Gastrocnemius medialis (tissue), 4 donors: Measurements from ENCODE around the gene PLEKHN1. TPM values are rescaled to one million over a fixed set of nuclear protein-coding genes. Genes with fewer than 3 reads are reported as not detected.

Experiments used
- ATAC-seq, 2 donors: fragments of 150-250 bp; one replicate each; pipeline ENCODE4 v1.9.1; 2016
- DNase-seq, 2 donors: peaks; one replicate each; pipeline ENCODE4 v3.0.0-alpha.2; 2019
- H3K27ac ChIP-seq, 4 donors: fragments of 200-600 bp; sonication (generic); 1 replicate in 1 of 4; 2 replicates in 3 of 4; pipeline ENCODE4 v1.5.1; 2016 to 2018; ENCODE audit warnings: mild to moderate bottlenecking in 2 of 4, moderate library complexity in 1 of 4
- H3K27me3 ChIP-seq, 3 donors: fragments of 200-600 bp; sonication (generic) in 2 of 3; 1 replicate in 1 of 3; 2 replicates in 2 of 3; pipeline versions ENCODE4 v1.5.1 to v1.6.0; 2016 to 2019; ENCODE audit warnings: mild to moderate bottlenecking in 1 of 3, moderate library complexity in 1 of 3
- H3K36me3 ChIP-seq, 2 donors: fragments of 200-600 bp; sonication (generic) in 1 of 2; one replicate each; pipeline ENCODE4 v1.5.1; 2017 to 2018
- H3K4me1 ChIP-seq, 2 donors: fragments of 200-600 bp; sonication (generic) in 1 of 2; one replicate each; pipeline ENCODE4 v1.5.1; 2016 to 2017; ENCODE audit warnings: mild to moderate bottlenecking in 2 of 2
- H3K4me3 ChIP-seq, 4 donors: fragments of 200-600 bp; sonication (generic) in 3 of 4; 1 replicate in 1 of 4; 2 replicates in 3 of 4; pipeline ENCODE4 v1.5.1; 2016 to 2019; ENCODE audit warnings: mild to moderate bottlenecking in 2 of 4
- H3K9me3 ChIP-seq, 3 donors: fragments of 200-600 bp; sonication (generic) in 2 of 3; 1 replicate in 1 of 3; 2 replicates in 2 of 3; pipeline ENCODE4 v1.5.1; 2016 to 2019
- POLR2A ChIP-seq, 2 donors: fragments of 450-650 bp; IDR thresholded peaks; one replicate each; pipeline ENCODE4 v1.6.1; 2017; ENCODE audit warnings: antibody characterized with exemption in 2 of 2, mild to moderate bottlenecking in 2 of 2, moderate library complexity in 2 of 2
- in situ Hi-C, 4 donors: fragments of 200-750 bp; cut with MboI; loops; one replicate each; pipeline versions ENCODE4 v1.15.0 to v1.8.0; 2017; ENCODE audit warnings: low sequenced_read_pairs in 4 of 4
- intact Hi-C: fragments of 100-400 bp; cut with DNase I; formaldehyde crosslinking; loops from one replicate; pipeline ENCODE4 v1.15.1; 2023; ENCODE audit warnings: low total_unique reads
- total RNA-seq, 4 donors: library from RNA; depleted of rRNA; stranded (reverse); fragments of >200 nt; gene quantifications; one replicate each; pipeline versions ENCODE4 v1.1.0 to v1.2.3, GENCODE V29; 2016
- TF ChIP-seq, protein P1 (sequence below), 5 experiments: fragments of 450-650 bp in 3 of 5; fragments of 200-600 bp in 2 of 5; sonication (generic) in 2 of 5; IDR thresholded peaks in 4 of 5; conservative IDR thresholded peaks in 1 of 5; 1 replicate in 4 of 5; 2 replicates in 1 of 5; pipeline ENCODE4 v1.5.1; 2016 to 2019; ENCODE audit warnings: antibody characterized with exemption in 5 of 5, mild to moderate bottlenecking in 3 of 5, moderate library complexity in 3 of 5

Gene PLEKHN1
- total RNA-seq, 4 donors from 2014 or later, result 0.23 TPM; not detected in 3

DNA sequence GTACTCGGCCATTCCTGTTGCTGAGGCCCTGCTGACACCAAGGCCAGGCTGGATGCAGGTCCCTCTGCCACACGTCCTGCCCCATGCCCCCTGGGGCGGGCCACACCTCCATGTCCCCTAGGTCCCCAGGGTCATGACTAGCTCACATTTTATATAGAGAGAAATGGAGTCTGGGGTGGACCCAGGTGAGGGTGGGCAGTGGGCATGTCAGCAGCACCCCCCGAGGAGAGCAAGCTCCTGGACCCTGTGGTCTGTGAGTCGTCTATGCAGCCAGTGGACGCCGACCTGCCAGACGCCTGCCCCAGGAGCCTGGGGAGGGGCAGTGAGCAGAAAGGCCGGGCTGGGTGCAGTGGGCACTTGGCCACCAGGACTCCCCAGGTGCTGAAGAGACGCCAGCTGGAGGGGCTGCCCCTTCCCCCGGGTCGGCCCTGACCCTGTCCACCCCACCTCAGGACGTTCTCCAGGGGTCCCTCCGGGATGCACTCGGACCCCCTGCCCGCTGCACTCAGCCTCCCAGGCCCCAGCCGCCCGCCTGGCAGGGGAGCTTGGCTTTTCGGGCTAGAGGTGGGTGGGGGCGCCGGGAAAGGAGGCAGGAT is 26.7 kb upstream of the PLEKHN1 start:
- Histone ChIP-seq H3K27me3 (peaks cover 61 to 75% (median 73%) of the 10 kb centered on the region in 3 donors), H3K27ac (no peak overlapping the region)
- in situ Hi-C loops, result no loop called here

DNA sequence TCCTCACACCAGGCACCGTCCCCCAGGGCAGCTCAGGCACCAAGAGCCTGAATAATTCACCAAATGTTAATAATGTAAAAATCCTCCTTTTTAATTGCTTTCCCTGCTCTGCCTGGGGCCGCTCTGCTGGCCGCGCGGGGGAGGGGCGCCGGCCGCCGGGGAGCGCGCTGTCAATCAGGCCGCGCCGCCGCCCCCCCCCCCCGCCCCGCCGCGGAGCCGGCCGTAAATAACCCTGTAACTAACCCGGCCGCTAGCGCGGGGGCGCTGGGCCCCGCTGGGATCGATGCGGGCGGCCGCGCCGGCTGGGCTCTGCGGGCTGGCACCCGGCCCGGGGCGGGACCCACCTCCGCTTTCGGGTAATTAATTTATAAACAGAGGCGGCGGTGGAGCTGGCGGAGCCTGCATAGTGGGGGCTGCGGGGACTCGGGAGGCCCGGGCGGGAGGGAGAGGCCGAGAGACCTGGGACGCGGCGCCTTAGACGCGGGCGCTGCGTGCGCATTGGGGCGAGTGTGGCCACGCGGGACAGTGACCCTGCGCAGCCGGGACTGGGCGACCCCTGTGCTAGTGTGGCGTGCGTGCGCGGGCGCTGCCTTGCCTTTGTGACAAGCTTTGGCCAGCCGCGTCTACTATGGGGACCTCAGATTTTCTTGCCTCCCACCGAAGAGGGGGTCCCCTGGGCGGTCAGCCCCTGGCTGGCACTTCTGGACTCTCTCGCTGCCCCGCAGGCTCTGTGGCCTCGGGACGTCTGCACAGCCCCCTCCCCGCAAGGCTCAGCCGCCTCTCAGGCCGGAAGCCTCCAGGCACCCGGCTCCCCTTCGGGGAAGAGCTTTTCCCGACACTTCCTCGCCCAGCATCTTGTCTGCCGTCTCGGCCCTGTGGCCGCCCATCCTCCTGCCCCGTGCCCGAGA is 25.9 kb upstream of the PLEKHN1 start:
- H3K27ac ChIP-seq, result no peak overlapping the region
- peaks cover 56 to 69% (median 67%) of the 10 kb centered on the region in 3 donors for H3K27me3 ChIP-seq
- in situ Hi-C loops (no loop called here), intact Hi-C loops (loop anchor here (1.0 kb wide), 1 partner anchor 36 kb away; no protein-coding TSS in a partner anchor)
- peaks cover 12 to 24% of the 10 kb centered on the region in 2 donors for H3K4me1 ChIP-seq
- no peak for DNase-seq
- ATAC-seq, result peak; percentile 15 to 72
- TF ChIP-seq, protein P1, sequence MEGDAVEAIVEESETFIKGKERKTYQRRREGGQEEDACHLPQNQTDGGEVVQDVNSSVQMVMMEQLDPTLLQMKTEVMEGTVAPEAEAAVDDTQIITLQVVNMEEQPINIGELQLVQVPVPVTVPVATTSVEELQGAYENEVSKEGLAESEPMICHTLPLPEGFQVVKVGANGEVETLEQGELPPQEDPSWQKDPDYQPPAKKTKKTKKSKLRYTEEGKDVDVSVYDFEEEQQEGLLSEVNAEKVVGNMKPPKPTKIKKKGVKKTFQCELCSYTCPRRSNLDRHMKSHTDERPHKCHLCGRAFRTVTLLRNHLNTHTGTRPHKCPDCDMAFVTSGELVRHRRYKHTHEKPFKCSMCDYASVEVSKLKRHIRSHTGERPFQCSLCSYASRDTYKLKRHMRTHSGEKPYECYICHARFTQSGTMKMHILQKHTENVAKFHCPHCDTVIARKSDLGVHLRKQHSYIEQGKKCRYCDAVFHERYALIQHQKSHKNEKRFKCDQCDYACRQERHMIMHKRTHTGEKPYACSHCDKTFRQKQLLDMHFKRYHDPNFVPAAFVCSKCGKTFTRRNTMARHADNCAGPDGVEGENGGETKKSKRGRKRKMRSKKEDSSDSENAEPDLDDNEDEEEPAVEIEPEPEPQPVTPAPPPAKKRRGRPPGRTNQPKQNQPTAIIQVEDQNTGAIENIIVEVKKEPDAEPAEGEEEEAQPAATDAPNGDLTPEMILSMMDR (IDR thresholded peaks at IDR 0.05 in 4 of 5, conservative IDR thresholded peaks at IDR 0.05 in 1 of 5), result peak in 1 of 5 experiments; percentile 17
- TF ChIP-seq POLR2A (IDR thresholded peaks at IDR 0.05), result no peak
- H3K36me3 ChIP-seq, result peaks cover 0 to 5% of the 10 kb centered on the region in 2 donors
- H3K4me3 ChIP-seq, result peak overlapping the region; percentile 34 to 68 (median 50)
- H3K9me3 ChIP-seq, result no peaks in the 10 kb centered on the region

More for the DNA sequence above, 26.7 kb upstream of the PLEKHN1 start:
- Histone ChIP-seq H3K36me3 (no peaks in the 10 kb centered on the region), H3K4me1 (peaks cover 12 to 24% of the 10 kb centered on the region in 2 donors), H3K4me3 (peak overlapping the region; percentile 23 to 68 (median 50)), H3K9me3 (no peaks in the 10 kb centered on the region)
- no peak for DNase-seq
- intact Hi-C loops, result loop anchor here (1.0 kb wide), 1 partner anchor 35 kb away; no protein-coding TSS in a partner anchor
- ATAC-seq, result peak in 1 of 2 donors; percentile 11
- TF ChIP-seq POLR2A (IDR thresholded peaks at IDR 0.05), result no peak
- TF ChIP-seq, protein P1 (IDR thresholded peaks at IDR 0.05 in 4 of 5, conservative IDR thresholded peaks at IDR 0.05 in 1 of 5), result no peak

DNA sequence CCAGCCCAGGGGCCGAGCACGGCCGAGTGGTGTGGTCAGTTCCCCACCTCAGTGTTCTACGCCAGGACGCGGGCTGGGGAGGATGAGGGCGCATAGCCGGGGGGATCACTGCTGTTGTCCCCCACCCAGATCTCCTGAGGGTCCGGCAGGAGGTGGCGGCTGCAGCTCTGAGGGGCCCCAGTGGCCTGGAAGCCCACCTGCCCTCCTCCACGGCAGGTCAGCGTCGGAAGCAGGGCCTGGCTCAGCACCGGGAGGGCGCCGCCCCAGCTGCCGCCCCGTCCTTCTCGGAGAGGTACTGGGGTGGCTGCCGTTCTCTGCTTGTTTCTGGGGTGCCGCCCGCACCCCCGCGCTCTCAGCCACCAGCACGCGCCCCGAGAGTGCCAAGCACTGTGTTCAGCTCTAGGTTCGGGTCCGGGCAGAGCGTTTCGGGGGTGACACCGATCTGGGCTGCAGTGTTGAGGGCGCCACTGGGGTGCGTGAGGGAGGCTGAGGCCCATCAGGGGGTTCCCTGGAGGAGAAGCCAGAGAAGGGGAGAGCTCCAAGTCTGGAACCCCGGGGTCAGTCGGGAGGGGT is 25.2 kb upstream of the PLEKHN1 start:
- Histone ChIP-seq H3K27ac (no peak overlapping the region), H3K4me3 (peak overlapping the region; percentile 17 to 68 (median 50)), H3K36me3 (peaks cover 0 to 13% of the 10 kb centered on the region in 2 donors), H3K9me3 (no peaks in the 10 kb centered on the region), H3K4me1 (peaks cover 12 to 24% of the 10 kb centered on the region in 2 donors), H3K27me3 (peaks cover 48 to 62% (median 60%) of the 10 kb centered on the region in 3 donors)
- intact Hi-C loops (no loop called here), in situ Hi-C loops (no loop called here)
- TF ChIP-seq, protein P1 (IDR thresholded peaks at IDR 0.05 in 4 of 5, conservative IDR thresholded peaks at IDR 0.05 in 1 of 5), result no peak
- no peak for TF ChIP-seq POLR2A (IDR thresholded peaks at IDR 0.05)
- ATAC-seq, result no peak
- DNase-seq, result no peak

DNA sequence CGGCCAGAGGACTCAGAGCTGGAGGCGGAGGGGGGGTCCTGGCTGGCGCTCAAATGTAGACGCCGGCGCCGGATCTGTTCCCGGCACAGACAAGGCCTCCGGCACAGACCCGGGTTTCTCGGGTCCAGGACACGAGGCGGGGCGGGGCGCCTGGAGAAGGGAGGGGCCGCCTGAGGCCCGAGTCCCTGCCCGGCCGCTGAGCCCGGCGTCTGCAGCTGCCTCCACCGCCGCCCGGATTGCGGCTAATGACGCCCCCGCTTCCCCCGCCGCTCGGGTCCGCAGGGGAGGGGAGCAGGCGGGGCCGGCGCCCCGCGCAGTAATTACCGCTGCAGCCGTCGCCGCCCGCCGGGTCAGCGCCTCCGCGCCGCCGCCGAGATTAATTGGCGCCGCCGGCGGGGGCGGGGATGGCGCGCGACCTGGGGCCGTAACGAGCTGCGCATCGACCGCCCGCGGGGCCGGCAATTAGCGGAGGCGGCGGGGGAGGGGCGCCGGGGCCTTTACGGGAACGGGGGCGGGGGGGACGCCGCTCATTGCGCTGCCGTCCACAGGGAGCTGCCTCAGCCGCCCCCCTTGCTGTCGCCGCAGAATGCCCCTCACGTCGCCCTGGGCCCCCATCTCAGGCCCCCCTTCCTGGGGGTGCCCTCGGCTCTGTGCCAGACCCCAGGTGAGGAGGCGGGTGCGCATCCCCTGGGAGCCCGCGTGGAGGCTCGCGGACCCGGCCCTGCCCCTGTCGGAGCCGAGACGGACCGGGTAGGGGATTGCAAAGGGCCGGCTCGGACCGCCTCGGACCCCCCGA is 24.5 kb upstream of the PLEKHN1 start:
- intact Hi-C loops, result no loop called here
- ATAC-seq (peak in 1 of 2 donors; percentile 4), DNase-seq (no peak)
- peaks cover 0 to 20% of the 10 kb centered on the region in 2 donors for H3K36me3 ChIP-seq
- H3K27me3 ChIP-seq, result peaks cover 41 to 55% (median 53%) of the 10 kb centered on the region in 3 donors
- H3K4me3 ChIP-seq, result peak overlapping the region; percentile 17 to 68 (median 44)
- H3K9me3 ChIP-seq, result no peaks in the 10 kb centered on the region
- in situ Hi-C loops, result no loop called here
- no peak overlapping the region for H3K27ac ChIP-seq
- no peak for TF ChIP-seq POLR2A (IDR thresholded peaks at IDR 0.05)
- TF ChIP-seq, protein P1 (IDR thresholded peaks at IDR 0.05 in 4 of 5, conservative IDR thresholded peaks at IDR 0.05 in 1 of 5), result no peak
- peaks cover 12 to 24% of the 10 kb centered on the region in 2 donors for H3K4me1 ChIP-seq
